Stimulated activated CD4-positive, alpha-beta T cell treated with anti-CD3 and anti-CD28 coated beads, Interleukin-1b, Interleukin-23, amount 100 ng/mL, for 24 hours (primary cell): ENCODE data around the gene ZNF446.
"Not testable (repeated sequence)": the region's sequence is repeated elsewhere in the genome, so short reads cannot be mapped to it uniquely, and the experiment has no call there.

Source experiments
- DNase-seq, 4 experiments: peaks; one replicate each; pipeline ENCODE4 v3.0.0-alpha.2; 2020; ENCODE audit warnings: low read depth in 4 of 4, low spot score in 1 of 4

The ZNF446 gene

GRCh38 chr19:58469241-58470013, 6.7 kb upstream of the ZNF446 start:
- no peak for DNase-seq

GRCh38 chr19:58470837-58471543, 5.2 kb upstream of the ZNF446 start:
- DNase-seq = not testable (repeated sequence)

- no peak for DNase-seq
These were observed 4.4 kb upstream of the ZNF446 start for GRCh38 chr19:58471736-58472135.

- no peak for DNase-seq
These were observed 2.4 kb upstream of the ZNF446 start for GRCh38 chr19:58473775-58474174.

- no peak for DNase-seq
These were observed 1.7 kb upstream of the ZNF446 start for GRCh38 chr19:58474291-58474996.

- DNase-seq = no peak
These were observed 997 bp upstream of the ZNF446 start for GRCh38 chr19:58474997-58475713.

GRCh38 chr19:58476498-58477015, 405 bp downstream of the ZNF446 start:
- DNase-seq = no peak

- DNase-seq = no peak
These were observed 978 bp downstream of the ZNF446 start for GRCh38 chr19:58477130-58477529.

GRCh38 chr19:58477871-58478270, 1.7 kb downstream of the ZNF446 start:
- no peak for DNase-seq

GRCh38 chr19:58479303-58479702, 3.2 kb downstream of the ZNF446 start:
- no peak for DNase-seq

- no peak for DNase-seq
These were observed 3.8 kb downstream of the ZNF446 start for GRCh38 chr19:58479736-58480480.

GRCh38 chr19:58480481-58480830, 4.3 kb downstream of the ZNF446 start:
- no peak for DNase-seq

GRCh38 chr19:58480831-58481230, 4.7 kb downstream of the ZNF446 start:
- DNase-seq = no peak

- no peak for DNase-seq
These were observed 6.2 kb downstream of the ZNF446 start for GRCh38 chr19:58482372-58482771.

- no peak for DNase-seq
These were observed 7.6 kb downstream of the ZNF446 start for GRCh38 chr19:58483776-58484175.

- not testable (repeated sequence) for DNase-seq
These were observed 8.2 kb downstream of the ZNF446 start for GRCh38 chr19:58484349-58484748.

GRCh38 chr19:58491393-58491792, 15.2 kb downstream of the ZNF446 start:
- no peak for DNase-seq

- no peak for DNase-seq
These were observed 16.1 kb downstream of the ZNF446 start for GRCh38 chr19:58492265-58492664.

GRCh38 chr19:58497634-58498170, 21.6 kb downstream of the ZNF446 start:
- no peak for DNase-seq

- DNase-seq = no peak
These were observed 22.3 kb downstream of the ZNF446 start for GRCh38 chr19:58498316-58499020.
